OCI-LY7 (cell line): ENCODE data around the gene C1QBP. TPM values are rescaled to one million over a fixed set of nuclear protein-coding genes. Genes with fewer than 3 reads are reported as not detected.

Source experiments
- BruUV-seq: library from RNA; stranded (reverse); fragments of 400-500 nt; replicated peaks from 2 replicates; lab custom pipeline; 2021; lab: Mats Ljungman, UMichigan
- CTCF ChIA-PET: fragments of 300-600 bp; sonication (Branson Sonifier 250); formaldehyde crosslinking; loops from one replicate; lab custom pipeline; 2022; ENCODE audit warnings: antibody characterized with exemption; ENCODE audit not compliant: unreplicated experiment; lab: Charles Lee
- POLR2A ChIA-PET: fragments of 300-600 bp; sonication (Branson Sonifier 250); formaldehyde crosslinking; loops from one replicate; lab custom pipeline; 2022; ENCODE audit warnings: antibody characterized with exemption; lab: Charles Lee
- DNase-seq: peaks from one replicate; pipeline ENCODE4 v3.0.0-alpha.2; 2015; ENCODE audit warnings: low spot score
- H2AFZ ChIP-seq: fragments of 200-600 bp; sonication (generic), shearing (Covaris generic); 2 replicates; pipeline ENCODE4 v1.6.1; 2014; ENCODE audit warnings: mild to moderate bottlenecking, antibody characterized with exemption, low read length, moderate library complexity
- H3K27ac ChIP-seq: fragments of 200-600 bp; sonication (generic); 2 replicates; pipeline ENCODE4 v1.5.1; 2014; ENCODE audit warnings: mixed run types, low read depth, mild to moderate bottlenecking, moderate library complexity, low read length, inconsistent platforms; ENCODE audit not compliant: poor library complexity, severe bottlenecking
- H3K36me3 ChIP-seq: fragments of 200-600 bp; sonication (generic); 2 replicates; pipeline ENCODE4 v1.6.1; 2014; ENCODE audit warnings: mild to moderate bottlenecking, antibody characterized with exemption, low read length, moderate library complexity, mixed read lengths; ENCODE audit not compliant: insufficient read depth
- H3K4me1 ChIP-seq: fragments of 200-600 bp; sonication (generic); 2 replicates; pipeline ENCODE4 v1.5.1; 2014; ENCODE audit warnings: mild to moderate bottlenecking, low read length; ENCODE audit not compliant: insufficient read depth, poor library complexity, severe bottlenecking
- H3K4me2 ChIP-seq: fragments of 200-600 bp; sonication (generic); 2 replicates; pipeline ENCODE4 v1.6.1; 2014; ENCODE audit warnings: mild to moderate bottlenecking, low read length
- H3K4me3 ChIP-seq: fragments of 200-600 bp; sonication (generic); 2 replicates; pipeline ENCODE4 v1.5.1; 2014; ENCODE audit warnings: mild to moderate bottlenecking, low read depth, low read length; ENCODE audit not compliant: poor library complexity, severe bottlenecking
- H3K79me2 ChIP-seq: fragments of 200-600 bp; sonication (generic); 2 replicates; pipeline ENCODE4 v1.6.1; 2016; ENCODE audit warnings: low read depth, mild to moderate bottlenecking, low read length, moderate library complexity, mixed read lengths; ENCODE audit not compliant: insufficient read depth
- H3K9me2 ChIP-seq: fragments of 200-600 bp; sonication (generic); 2 replicates; pipeline ENCODE4 v1.6.1; 2016; ENCODE audit warnings: mild to moderate bottlenecking, low read length, mixed read lengths; ENCODE audit not compliant: insufficient read depth
- H3K9me3 ChIP-seq: fragments of 200-600 bp; sonication (generic); 2 replicates; pipeline ENCODE4 v1.6.1; 2014; ENCODE audit warnings: mild to moderate bottlenecking, mixed run types, low read length, mixed read lengths
- H4K20me1 ChIP-seq: fragments of 200-600 bp; sonication (generic); 2 replicates; pipeline ENCODE4 v1.6.1; 2014; ENCODE audit warnings: mild to moderate bottlenecking, antibody characterized with exemption, low read length, moderate library complexity, mixed read lengths; ENCODE audit not compliant: insufficient read depth
- EZH2phosphoT487 ChIP-seq: fragments of 200-600 bp; sonication (generic); IDR thresholded peaks from 2 replicates; pipeline ENCODE4 v1.6.1; 2018; ENCODE audit warnings: low read depth, borderline replicate concordance, mild to moderate bottlenecking, mixed run types, antibody characterized with exemption, low read length, moderate library complexity, mixed read lengths
- intact Hi-C: fragments of 100-400 bp; cut with micrococcal nuclease; formaldehyde crosslinking; loops from one replicate; pipeline ENCODE4 v1.10.0; 2022; ENCODE audit not compliant: unreplicated experiment
- total RNA-seq, 2 experiments: library from RNA; depleted of rRNA in 1 of 2; stranded (reverse); fragments of >200 nt in 1 of 2; shearing (Covaris generic) in 1 of 2; gene quantifications; 2 replicates each; pipeline ENCODE4 v1.2.3, GENCODE V29; 2014 to 2022
- TF ChIP-seq, protein P1 (sequence below): fragments of 200-600 bp; sonication (generic); conservative IDR thresholded peaks from 2 replicates; pipeline ENCODE4 v1.5.1; 2014; ENCODE audit warnings: mild to moderate bottlenecking, antibody characterized with exemption, low read length, moderate library complexity, mixed read lengths

The C1QBP gene
- total RNA-seq, 2 experiments from 2014 or later: 260 to 322 TPM

DNA sequence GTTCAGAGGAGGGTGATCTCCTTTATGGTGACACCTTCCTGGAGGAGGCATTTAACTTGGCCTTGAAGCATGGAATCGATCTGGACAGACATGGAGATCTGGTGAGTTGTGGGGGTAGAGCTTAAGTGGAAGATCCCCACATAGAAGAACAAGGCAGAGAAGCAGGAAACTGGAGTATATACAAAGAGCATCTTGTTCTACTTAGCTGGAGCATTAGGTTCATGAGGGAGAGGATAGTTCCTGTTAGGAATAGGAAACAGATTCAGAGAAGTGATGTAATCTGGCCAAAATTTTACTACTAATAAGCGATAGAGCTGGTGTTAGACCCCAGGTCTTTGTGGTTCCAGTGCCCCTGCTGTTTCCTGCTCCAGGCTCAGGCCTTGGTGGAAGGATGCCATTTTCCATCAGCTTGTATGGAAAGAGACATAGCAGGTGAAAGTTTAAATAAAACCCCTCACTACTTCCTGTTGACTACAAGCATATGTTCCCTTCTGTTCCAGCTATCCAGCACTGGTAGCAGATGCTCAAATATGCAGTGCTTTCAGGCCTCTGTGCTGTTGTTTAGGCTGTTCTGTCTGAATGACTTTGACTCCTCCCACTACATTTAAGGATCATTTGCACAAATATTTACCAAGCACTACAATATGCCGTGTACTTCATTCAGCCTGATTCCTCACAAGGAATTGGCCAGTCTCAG lies 9.6 kb downstream of the C1QBP start:
- POLR2A ChIA-PET: interaction anchor here (1.5 kb wide), 1 partner anchor 10 kb away, joined by 3 read pairs; the partner anchor contains the start of gene NUP88
- Histone ChIP-seq H3K9me2 (no peaks in the 10 kb centered on the region), H3K4me3 (no peak overlapping the region), H2AFZ (no peak overlapping the region), H3K79me2 (no peaks in the 10 kb centered on the region), H4K20me1 (no peaks in the 10 kb centered on the region), H3K4me2 (no peak overlapping the region), H3K36me3 (peaks cover 99% of the 10 kb centered on the region), H3K9me3 (no peaks in the 10 kb centered on the region), H3K27ac (no peak overlapping the region), H3K4me1 (no peaks in the 10 kb centered on the region)
- CTCF ChIA-PET: interaction anchor here (1.3 kb wide), 1 partner anchor 10 kb away, joined by 4 read pairs; the partner anchor contains the start of gene C1QBP
- intact Hi-C loops: no loop called here
- no peak for TF ChIP-seq EZH2phosphoT487
- TF ChIP-seq, protein P1, sequence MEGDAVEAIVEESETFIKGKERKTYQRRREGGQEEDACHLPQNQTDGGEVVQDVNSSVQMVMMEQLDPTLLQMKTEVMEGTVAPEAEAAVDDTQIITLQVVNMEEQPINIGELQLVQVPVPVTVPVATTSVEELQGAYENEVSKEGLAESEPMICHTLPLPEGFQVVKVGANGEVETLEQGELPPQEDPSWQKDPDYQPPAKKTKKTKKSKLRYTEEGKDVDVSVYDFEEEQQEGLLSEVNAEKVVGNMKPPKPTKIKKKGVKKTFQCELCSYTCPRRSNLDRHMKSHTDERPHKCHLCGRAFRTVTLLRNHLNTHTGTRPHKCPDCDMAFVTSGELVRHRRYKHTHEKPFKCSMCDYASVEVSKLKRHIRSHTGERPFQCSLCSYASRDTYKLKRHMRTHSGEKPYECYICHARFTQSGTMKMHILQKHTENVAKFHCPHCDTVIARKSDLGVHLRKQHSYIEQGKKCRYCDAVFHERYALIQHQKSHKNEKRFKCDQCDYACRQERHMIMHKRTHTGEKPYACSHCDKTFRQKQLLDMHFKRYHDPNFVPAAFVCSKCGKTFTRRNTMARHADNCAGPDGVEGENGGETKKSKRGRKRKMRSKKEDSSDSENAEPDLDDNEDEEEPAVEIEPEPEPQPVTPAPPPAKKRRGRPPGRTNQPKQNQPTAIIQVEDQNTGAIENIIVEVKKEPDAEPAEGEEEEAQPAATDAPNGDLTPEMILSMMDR: no peak
- BruUV-seq: no TSS peak
- no peak for DNase-seq

DNA sequence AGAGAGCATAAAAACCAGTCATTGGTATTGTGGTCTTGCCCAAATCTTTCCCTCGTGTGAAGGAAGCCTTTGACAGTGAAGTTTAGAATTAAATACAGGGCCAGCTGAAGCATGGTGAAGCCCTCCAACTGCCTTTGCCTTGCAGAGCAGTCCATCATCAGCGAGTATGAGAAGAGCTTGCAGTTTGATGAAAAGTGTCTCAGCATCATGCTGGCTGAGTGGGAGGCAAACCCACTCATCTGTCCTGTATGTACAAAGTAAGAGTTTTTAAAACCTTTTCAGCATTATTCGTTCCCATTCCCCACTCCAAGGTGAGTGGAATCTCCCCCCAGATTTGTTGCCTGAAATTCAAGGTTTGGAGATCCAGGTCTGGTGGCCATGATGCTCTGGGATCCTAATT lies 13.1 kb downstream of the C1QBP start:
- Histone ChIP-seq H3K79me2 (peaks cover 21% of the 10 kb centered on the region), H3K4me1 (peaks cover 14% of the 10 kb centered on the region), H3K4me2 (no peak overlapping the region), H3K9me2 (no peaks in the 10 kb centered on the region), H3K9me3 (no peaks in the 10 kb centered on the region), H3K27ac (no peak overlapping the region), H3K36me3 (peaks cover 95% of the 10 kb centered on the region), H2AFZ (no peak overlapping the region), H3K4me3 (no peak overlapping the region), H4K20me1 (no peaks in the 10 kb centered on the region)
- intact Hi-C loops: no loop called here
- no TSS peak for BruUV-seq
- POLR2A ChIA-PET: no interaction called here
- DNase-seq: no peak
- CTCF ChIA-PET: no interaction called here
- TF ChIP-seq, protein P1: no peak

DNA sequence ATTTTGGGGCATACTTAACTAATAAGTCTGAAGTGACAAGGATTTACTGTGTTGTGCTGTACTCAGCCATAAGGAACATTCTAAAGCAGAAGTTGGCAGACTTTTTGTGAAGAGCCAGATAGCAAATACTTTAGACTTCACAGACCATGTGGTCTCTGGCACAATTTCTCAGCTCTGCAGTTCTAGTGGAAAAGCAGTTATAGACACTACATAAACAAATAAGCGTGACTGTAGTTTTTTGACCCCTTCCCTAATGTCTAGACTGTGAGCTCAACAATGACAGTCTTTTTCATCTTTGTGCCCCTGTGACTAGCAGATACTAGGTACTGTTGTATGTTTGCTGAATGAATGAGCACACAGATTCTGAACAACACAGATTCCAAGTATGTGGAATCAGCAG lies 14.0 kb downstream of the C1QBP start:
- no peak for DNase-seq
- peaks cover 16% of the 10 kb centered on the region for H3K4me1 ChIP-seq
- no peaks in the 10 kb centered on the region for H3K9me3 ChIP-seq
- POLR2A ChIA-PET: interaction anchor here (0.7 to 0.9 kb wide), 2 partner anchors 14 to 40 kb away, joined by 3 read pairs; partner anchors contain the start of gene C1QBP
- no peak overlapping the region for H3K4me2 ChIP-seq
- intact Hi-C loops: no loop called here
- peaks cover 28% of the 10 kb centered on the region for H3K79me2 ChIP-seq
- peaks cover 86% of the 10 kb centered on the region for H3K36me3 ChIP-seq
- CTCF ChIA-PET: no interaction called here
- no peaks in the 10 kb centered on the region for H4K20me1 ChIP-seq
- H3K4me3 ChIP-seq: no peak overlapping the region
- no peaks in the 10 kb centered on the region for H3K9me2 ChIP-seq
- H3K27ac ChIP-seq: no peak overlapping the region
- TF ChIP-seq, protein P1: no peak
- TF ChIP-seq EZH2phosphoT487: no peak
- no peak overlapping the region for H2AFZ ChIP-seq
- BruUV-seq: no TSS peak
